Right atrium auricular region (tissue), 2 donors: ENCODE results near the gene MYOG. TPM values are rescaled to one million over a fixed set of nuclear protein-coding genes. Genes with fewer than 3 reads are reported as not detected.

Experiments used
- DNase-seq: peaks from one replicate; pipeline ENCODE4 v3.0.0-alpha.2; 2019; ENCODE audit warnings: low spot score
- H3K27ac ChIP-seq, 2 donors: fragments of 200-600 bp; sonication (generic); 1 replicate in 1 of 2; 2 replicates in 1 of 2; pipeline ENCODE4 v1.5.1; 2016 to 2019
- H3K27me3 ChIP-seq, 2 donors: fragments of 200-600 bp; sonication (generic); one replicate each; pipeline versions ENCODE4 v1.5.1 to v1.6.0; 2017 to 2019
- H3K36me3 ChIP-seq: fragments of 200-600 bp; sonication (generic); one replicate; pipeline ENCODE4 v1.5.1; 2016
- H3K4me1 ChIP-seq, 2 donors: fragments of 200-600 bp; sonication (generic); one replicate each; pipeline versions ENCODE4 v1.5.1 to v1.6.0; 2017 to 2019
- H3K4me3 ChIP-seq, 2 donors: fragments of 200-600 bp; sonication (generic); 1 replicate in 1 of 2; 2 replicates in 1 of 2; pipeline ENCODE4 v1.5.1; 2017 to 2019; ENCODE audit warnings: mild to moderate bottlenecking in 1 of 2, moderate library complexity in 1 of 2
- H3K9me3 ChIP-seq, 2 donors: fragments of 200-600 bp; sonication (generic); one replicate each; pipeline ENCODE4 v1.5.1; 2019
- total RNA-seq, 2 donors: library from RNA; depleted of rRNA; stranded (reverse); fragments of >200 nt; gene quantifications; one replicate each; pipeline ENCODE4 v1.1.0, GENCODE V29; 2016
- TF ChIP-seq, protein P1 (sequence below), 2 donors: fragments of 200-600 bp; sonication (generic); IDR thresholded peaks; one replicate each; pipeline ENCODE4 v1.5.1; 2019; ENCODE audit warnings: antibody characterized with exemption in 2 of 2

Gene MYOG
- total RNA-seq, 2 donors from 2014 or later = not detected

DNA sequence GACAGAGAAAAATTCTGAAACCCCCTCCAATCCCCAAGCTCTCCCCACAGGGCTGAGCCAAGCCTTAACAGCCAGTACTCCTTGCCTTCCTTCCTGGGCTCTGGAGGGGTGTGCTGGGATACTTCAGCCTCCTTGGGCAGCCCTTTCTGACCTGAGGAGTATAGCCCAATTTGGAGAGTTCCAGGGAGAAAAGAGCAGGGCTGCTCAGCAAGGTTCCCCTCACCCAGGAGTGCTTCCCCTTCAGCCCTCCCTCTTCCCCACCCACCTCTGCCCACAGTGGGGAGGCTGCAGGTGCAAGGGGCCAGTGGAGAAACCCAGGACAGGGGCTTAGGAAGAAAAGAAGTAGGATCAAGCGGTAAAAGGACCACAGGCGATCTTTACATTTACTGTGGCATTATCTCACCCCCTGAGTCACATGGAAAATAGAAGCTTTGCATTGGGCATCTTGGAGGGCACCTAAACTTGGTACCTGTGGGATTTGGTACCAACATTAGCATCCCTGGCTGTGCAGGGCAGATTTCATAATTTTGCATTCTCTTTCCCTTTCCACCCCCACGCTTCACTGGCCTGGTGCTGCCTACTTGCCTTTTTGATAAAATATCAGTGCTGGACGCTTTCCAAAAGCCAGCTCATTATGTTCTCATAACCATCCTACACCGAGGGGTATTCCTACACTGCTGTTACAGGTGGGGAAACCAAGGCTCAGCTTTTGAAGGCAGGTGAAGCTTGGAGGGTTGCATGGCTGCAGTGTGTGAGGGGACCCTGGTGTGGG lies 38.9 kb upstream of the MYOG start:
- no peak overlapping the region for H3K4me3 ChIP-seq
- no peaks in the 10 kb centered on the region for H3K36me3 ChIP-seq
- TF ChIP-seq, protein P1, sequence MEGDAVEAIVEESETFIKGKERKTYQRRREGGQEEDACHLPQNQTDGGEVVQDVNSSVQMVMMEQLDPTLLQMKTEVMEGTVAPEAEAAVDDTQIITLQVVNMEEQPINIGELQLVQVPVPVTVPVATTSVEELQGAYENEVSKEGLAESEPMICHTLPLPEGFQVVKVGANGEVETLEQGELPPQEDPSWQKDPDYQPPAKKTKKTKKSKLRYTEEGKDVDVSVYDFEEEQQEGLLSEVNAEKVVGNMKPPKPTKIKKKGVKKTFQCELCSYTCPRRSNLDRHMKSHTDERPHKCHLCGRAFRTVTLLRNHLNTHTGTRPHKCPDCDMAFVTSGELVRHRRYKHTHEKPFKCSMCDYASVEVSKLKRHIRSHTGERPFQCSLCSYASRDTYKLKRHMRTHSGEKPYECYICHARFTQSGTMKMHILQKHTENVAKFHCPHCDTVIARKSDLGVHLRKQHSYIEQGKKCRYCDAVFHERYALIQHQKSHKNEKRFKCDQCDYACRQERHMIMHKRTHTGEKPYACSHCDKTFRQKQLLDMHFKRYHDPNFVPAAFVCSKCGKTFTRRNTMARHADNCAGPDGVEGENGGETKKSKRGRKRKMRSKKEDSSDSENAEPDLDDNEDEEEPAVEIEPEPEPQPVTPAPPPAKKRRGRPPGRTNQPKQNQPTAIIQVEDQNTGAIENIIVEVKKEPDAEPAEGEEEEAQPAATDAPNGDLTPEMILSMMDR (IDR thresholded peaks at IDR 0.05) = no peak
- H3K9me3 ChIP-seq = no peaks in the 10 kb centered on the region
- no peak overlapping the region for H3K27ac ChIP-seq
- DNase-seq = peak; percentile 2
- no peaks in the 10 kb centered on the region for H3K27me3 ChIP-seq
- peaks cover 0 to 52% of the 10 kb centered on the region in 2 donors for H3K4me1 ChIP-seq

DNA sequence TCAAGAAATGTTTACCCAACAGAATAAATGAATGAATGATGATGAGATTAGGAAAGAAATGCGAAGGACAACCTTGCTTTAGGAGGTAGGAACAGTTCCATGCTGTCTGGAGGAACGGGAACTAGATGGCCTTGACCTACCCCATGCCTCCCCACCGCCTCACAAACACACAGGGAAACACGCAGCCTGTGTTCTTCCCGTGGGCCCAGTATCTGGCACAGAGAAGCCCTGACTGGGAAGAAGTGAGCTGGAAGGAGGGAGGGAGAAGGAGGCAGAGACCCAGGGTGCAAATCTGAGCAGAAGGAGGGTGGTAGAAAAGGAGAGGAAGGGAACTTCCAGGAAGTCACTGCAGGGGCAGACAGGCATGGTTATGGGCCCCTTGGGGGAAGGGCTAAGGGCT lies 38.2 kb upstream of the MYOG start:
- peak; percentile 11 for DNase-seq
- TF ChIP-seq, protein P1 (IDR thresholded peaks at IDR 0.05) = no peak

DNA sequence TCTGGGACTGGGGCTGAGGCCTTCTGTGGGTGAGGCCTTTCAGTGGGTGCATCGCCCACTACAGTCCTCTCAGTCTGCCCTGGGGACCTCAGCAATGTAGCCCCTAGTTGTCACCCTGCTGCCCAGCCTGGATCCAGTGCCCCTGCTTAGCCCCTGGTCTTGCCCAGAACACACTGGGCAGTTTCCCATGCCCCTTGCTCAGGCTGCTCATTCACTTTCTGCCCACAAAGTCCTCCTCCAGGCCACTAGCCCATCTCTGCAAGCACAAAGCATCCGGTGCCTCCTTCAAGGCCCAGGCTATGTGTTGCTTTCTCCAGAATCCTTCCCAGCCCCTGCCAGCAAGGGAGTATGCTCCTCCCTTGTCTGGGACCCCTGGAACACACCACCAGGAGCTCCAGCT lies 36.3 kb upstream of the MYOG start:
- no peaks in the 10 kb centered on the region for H3K27me3 ChIP-seq
- TF ChIP-seq, protein P1 (IDR thresholded peaks at IDR 0.05) = no peak
- peaks cover 0 to 35% of the 10 kb centered on the region in 2 donors for H3K4me1 ChIP-seq

More for the DNA sequence above, 38.2 kb upstream of the MYOG start:
- Histone ChIP-seq H3K4me1 (peaks cover 0 to 45% of the 10 kb centered on the region in 2 donors), H3K9me3 (no peaks in the 10 kb centered on the region), H3K36me3 (no peaks in the 10 kb centered on the region), H3K4me3 (no peak overlapping the region), H3K27ac (no peak overlapping the region), H3K27me3 (no peaks in the 10 kb centered on the region)

DNA sequence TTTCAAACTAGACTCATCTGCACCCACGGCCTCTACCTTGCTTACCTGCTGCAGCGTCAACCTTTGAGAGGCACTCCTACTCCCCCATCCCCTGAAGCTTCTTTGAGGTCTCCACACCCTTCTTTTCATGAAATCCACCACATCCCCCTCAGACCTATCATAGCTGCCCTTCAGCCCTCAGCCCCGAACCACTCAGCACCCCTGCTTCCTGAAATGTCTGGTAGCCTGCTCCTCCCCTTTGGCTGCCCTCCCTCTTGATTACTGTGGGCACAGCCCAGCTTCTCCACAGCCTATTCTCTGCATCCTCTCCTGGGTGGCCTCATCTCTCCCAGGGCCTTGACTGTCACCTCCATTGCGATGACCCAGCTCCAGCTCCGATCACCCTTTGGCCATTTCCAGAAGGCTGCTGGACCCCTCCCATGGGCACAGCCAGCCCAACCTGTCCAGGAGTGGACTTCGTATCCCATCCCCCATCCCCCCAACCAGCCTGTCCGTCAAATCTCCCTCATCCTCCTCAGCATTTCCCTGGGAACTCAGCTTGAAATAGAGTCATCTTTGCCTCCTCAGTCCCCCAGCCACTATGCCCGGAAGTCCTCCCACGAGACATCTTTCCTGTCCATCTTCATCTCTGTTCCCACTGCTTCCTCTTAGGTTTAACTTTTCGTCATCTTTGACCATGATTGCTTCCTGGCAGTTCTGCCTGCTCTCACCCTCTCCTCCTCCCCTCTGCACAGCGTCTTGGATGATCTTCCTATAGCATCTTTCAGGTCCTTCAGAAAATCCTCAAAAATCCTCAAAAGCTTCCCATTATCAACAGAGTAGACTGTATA lies 35.6 kb upstream of the MYOG start:
- Histone ChIP-seq H3K36me3 (no peaks in the 10 kb centered on the region), H3K27me3 (no peaks in the 10 kb centered on the region)
- DNase-seq = peak; percentile 44

More for the DNA sequence above, 36.3 kb upstream of the MYOG start:
- DNase-seq = peak; percentile 7
- H3K9me3 ChIP-seq = no peaks in the 10 kb centered on the region
- H3K4me3 ChIP-seq = no peak overlapping the region
- no peaks in the 10 kb centered on the region for H3K36me3 ChIP-seq
- H3K27ac ChIP-seq = no peak overlapping the region

DNA sequence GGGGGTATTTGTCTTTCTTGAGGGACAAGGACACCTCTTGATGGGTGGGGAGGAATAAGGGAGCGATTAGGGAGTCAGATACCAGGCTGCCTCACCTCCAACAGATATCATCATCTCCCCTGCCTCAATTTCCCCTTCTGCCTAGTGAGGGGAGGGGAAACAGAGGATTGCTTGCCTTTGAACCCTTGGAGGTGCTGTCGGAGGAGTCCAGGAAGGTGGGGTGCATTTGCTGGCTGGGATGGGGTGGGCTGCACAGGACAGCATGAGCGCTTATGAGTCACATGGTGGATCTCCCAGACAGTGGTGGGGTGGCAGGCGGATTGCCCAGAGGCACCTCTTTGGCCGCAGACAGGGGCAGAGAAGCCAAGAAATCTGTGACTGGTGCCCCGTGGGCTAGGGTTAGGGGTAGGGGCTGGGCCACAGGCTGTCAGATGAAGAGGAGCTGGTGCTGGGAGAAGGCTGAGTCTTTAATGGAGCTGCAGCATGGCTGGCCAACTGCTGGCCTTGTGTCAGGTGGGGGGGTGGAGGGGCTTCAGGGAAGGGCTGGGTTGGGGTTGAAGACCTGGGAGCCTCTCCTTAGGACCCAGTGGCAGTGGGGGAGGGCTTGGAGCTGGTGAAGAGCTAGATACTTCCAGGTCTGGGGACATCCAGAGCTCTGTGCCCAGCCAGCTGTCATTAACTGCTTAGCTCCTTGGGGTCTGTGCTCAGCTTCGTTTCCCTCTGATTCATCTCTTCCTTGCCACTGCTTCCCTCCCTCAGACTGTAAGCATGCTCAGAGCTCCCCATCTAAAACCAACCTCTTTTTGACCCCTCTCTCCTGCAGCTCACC lies 34.7 kb upstream of the MYOG start:
- TF ChIP-seq, protein P1 (IDR thresholded peaks at IDR 0.05) = no peak
- Histone ChIP-seq H3K4me1 (peaks cover 0 to 19% of the 10 kb centered on the region in 2 donors), H3K9me3 (no peaks in the 10 kb centered on the region), H3K27me3 (no peaks in the 10 kb centered on the region), H3K4me3 (no peak overlapping the region), H3K36me3 (no peaks in the 10 kb centered on the region), H3K27ac (no peak overlapping the region)
- peak; percentile 23 for DNase-seq

More for the DNA sequence above, 35.6 kb upstream of the MYOG start:
- peaks cover 0 to 28% of the 10 kb centered on the region in 2 donors for H3K4me1 ChIP-seq
- no peak overlapping the region for H3K27ac ChIP-seq
- TF ChIP-seq, protein P1 (IDR thresholded peaks at IDR 0.05) = no peak
- H3K4me3 ChIP-seq = no peak overlapping the region
- no peaks in the 10 kb centered on the region for H3K9me3 ChIP-seq
